GM21367 (cell line): ENCODE data around the gene AP3S1.
"Not testable (repeated sequence)": the region's sequence is repeated elsewhere in the genome, so short reads cannot be mapped to it uniquely, and the experiment has no call there.

ENCODE experiments used
- ATAC-seq: cut with Tn5 transposase; IDR thresholded peaks from one replicate; pipeline ENCODE4 v1.9.1; 2021; ENCODE audit not compliant: unreplicated experiment

AP3S1 gene

GRCh38 chr5:115824983-115825382, 16.8 kb upstream of the AP3S1 start:
- ATAC-seq = not testable (repeated sequence)

DNA sequence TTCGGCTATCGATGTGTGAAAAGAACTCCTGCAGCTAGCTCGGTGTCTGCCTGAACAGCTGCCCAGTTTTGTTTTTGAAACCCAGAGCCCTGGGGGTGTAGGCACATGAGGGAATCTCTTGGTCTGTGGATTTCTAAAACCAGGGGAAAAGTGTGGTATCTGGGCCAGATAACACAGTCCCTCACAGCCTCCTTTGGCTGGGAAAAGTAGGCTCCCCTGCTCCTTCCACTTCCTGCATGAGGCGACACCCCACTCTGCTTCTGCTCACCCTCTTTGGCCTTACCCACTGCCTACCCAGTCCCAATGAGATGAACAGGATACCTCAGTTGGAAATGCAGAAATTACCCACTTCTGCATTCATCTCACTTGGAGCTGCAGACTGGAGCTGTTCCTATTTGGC, 15.8 kb upstream of the AP3S1 start:
- no peak for ATAC-seq

DNA sequence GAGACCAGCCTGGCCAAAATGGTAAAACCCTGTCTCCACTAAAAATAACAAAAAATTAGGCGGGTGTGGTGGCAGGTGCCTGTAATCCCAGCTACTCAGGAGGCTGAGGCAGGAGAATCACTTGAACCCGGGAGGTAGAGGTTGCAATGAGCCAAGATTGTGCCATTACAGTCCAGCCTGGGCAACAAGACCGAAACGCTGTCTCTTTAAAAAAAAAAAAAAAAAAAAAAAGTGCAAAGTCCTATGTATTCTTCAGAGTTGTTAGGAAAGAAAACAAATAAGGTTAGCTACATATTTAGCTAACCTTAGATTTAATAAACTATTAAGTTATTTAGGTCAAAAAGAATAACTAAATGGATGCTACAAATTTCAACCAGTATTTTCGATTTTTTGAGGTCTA, 11.8 kb upstream of the AP3S1 start:
- ATAC-seq = no peak

DNA sequence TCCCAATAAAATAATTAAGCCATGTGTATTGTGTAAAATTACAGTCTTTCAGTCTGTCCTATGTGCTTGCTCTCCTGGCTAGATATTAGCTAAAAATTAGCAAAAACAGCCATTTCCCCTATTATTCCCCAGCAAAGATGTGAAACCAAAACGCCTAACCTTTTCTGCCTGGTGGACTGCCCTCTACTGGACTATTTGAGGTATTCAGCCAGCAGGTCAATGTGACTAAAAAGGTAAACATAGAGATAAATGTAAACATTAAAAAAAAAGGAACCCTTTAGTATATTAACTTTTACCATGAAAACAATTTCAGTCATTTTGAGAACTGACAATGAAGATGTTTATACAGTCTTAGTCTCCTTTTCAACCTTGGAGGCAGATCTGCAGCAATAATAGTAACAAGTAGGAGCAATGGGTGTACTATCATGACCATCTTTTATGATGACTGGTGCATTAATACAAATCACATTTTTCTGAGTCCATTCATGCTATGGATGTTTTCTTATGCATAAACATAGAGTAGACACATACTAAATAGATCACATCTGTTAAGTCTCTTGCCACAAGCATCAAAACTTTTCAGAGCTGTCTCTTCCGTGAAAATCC, 10.5 kb upstream of the AP3S1 start:
- peak; percentile 65 for ATAC-seq

- no peak for ATAC-seq
Measured at GRCh38 chr5:115835481-115835880, 6.3 kb upstream of the AP3S1 start.

DNA sequence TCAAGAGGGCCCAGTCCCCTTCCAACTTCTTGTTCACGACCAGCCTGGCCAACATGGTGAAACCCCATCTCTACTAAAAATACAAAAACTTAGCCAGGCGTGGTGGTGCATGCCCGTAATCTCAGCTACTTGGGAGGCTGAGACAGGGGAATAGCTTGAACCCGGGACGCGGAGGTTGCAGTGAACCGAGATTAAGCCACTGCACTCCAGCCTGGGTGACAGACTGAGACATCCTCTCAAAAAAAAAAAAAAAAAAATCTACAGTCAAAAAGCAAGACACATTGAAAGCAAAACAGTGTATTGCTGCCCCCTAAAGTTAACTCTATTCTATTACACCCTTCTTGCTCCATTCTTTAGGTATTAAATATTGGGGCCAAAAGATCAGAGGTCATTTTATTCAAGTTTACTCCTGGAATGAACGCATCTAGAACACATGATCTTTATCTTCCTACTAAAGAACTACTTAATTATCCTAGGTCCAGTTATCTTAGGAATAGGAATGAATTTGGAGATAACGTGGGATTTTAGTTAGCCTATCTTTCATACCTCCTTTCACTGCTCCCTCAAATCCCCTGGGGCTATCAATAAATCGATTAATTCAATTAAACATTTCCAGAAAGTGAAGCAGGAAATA, 2.7 kb upstream of the AP3S1 start:
- ATAC-seq = no peak

DNA sequence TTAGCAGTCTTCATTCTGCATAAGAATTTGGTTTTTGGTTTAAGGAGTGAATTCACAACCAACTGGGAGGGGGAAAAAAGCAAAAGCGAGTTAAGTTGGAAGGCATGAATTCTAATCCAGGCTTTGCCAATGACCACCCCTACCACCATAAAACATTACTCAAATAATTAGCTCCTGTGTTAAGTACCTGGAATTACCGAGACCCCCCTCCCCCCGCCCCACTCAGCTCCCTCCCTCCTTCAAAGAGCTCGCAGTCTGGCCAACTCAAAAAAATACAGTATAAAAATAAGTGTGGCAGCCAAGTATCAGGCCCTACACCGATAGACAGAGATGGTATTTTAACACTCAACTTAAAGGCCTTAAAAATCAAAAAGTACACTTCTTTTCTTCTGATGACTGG, 862 bp upstream of the AP3S1 start:
- ATAC-seq = no peak

- ATAC-seq = peak; percentile 18
Measured at GRCh38 chr5:115842089-115842935, 577 bp downstream of the AP3S1 start.

- ATAC-seq = no peak
Measured at GRCh38 chr5:115842952-115843351, 1.2 kb downstream of the AP3S1 start.

GRCh38 chr5:115843444-115844130, 1.9 kb downstream of the AP3S1 start:
- ATAC-seq = no peak

DNA sequence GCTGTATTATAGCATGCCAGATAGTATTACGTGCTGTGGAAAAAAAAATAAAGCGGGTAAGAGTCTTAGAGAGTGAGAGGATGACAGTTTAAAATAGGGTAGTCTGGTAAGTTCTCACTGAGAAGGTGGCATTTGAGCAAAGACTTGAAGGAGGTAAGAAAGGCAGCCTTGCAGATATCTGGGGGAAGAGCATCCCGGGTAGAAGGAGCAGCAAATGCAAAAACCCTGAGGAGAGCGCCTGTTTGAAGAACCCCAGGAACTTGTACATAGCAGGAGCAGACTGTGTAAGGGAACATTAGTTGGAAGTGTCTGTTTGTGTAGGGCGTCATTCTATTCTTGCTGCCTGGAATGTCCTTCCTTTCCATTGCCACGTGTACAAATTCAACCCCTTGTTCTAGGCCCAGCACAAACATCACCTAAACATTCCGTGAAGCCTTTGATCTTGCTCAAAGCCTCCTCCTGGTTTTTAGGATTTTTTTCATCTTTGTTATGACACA, 2.6 kb downstream of the AP3S1 start:
- ATAC-seq = no peak

DNA sequence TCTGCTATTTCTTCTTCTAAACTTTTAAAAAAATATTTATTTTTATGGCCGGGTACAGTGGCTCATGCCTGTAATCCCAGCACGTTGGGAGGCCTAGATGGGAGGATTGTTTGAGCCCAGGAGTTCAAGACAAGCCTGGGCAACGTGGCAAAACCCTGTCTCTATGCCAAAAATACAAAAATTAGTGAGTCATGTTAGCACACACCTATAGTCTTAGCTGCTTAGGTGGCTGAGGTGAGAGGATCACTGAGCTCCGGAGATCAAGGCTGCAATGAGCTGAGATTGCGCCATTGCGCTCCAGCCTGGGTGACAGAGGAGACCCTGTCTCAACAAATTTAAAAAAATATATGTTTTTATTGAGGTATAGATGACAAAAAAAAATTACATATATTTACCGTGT, 5.6 kb downstream of the AP3S1 start:
- no peak for ATAC-seq

DNA sequence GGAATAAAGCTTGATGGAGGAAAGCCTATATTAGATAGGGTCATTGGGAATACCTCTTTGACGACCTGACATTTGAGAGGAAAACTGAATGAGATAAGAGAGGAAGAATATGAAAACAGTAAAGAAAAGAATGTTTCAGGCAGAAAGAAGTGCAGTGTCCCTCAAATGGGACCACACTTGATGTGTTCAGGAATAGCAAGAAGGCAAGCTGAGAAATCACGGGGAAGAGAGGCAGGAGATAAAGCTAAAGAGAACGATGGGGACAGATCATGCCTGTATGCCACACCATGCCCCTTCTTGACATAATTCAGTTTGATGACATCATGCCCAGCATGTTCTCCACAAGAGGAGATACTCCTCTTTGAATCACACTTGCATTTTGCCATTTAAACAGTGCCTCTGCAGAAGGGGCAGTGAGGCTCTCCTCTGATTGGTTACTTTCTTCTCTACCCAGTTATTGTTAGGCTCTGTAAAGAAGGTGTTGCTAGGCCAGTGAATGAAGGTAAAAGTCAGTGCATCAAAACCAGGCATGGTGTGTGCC, 7.6 kb downstream of the AP3S1 start:
- ATAC-seq = no peak

GRCh38 chr5:115850744-115851416, 9.1 kb downstream of the AP3S1 start:
- no peak for ATAC-seq

- ATAC-seq = no peak
Measured at GRCh38 chr5:115854139-115854538, 12.4 kb downstream of the AP3S1 start.

- no peak for ATAC-seq
Measured at GRCh38 chr5:115855959-115856358, 14.2 kb downstream of the AP3S1 start.

GRCh38 chr5:115857057-115857479, 15.3 kb downstream of the AP3S1 start:
- no peak for ATAC-seq

DNA sequence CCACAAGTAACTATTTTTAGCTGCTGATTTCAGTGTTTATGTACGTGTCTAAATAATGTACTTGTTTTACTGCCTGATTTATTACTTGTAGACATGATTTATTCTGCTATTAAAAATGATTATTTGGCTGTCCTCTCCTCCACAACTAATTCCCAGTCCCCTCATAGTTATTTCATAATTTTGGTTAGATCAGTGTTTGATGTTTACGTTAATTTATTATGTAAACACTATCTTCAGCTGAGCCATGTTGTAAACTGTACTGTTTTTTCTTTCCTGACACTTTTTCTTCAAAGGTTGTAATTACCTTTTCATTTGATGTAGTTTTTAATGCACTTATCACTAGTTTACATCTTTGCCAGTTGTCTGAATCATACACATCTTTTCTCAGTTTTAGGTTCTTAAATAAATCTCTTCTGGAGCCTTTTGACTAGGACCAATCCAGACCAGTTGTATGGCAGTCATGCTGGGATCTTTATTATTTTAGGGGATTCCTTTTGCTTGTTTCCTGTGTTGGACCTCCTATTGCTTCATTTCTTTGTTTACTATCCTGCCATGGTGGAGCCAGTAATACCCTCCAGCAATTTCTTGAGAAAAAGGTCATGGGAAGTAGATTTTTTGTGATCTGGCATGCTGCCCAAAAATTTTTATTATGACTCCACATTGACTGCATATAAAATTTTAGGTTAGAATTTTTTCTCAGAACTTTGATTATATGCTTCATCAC, 16.1 kb downstream of the AP3S1 start:
- no peak for ATAC-seq

GRCh38 chr5:115858396-115858795, 16.7 kb downstream of the AP3S1 start:
- no peak for ATAC-seq

- no peak for ATAC-seq
Measured at GRCh38 chr5:115859378-115859777, 17.6 kb downstream of the AP3S1 start.
